Airway epithelial cell (primary cell): ENCODE measurements around the gene SLC14A1. TPM values are rescaled to one million over a fixed set of nuclear protein-coding genes. Genes with fewer than 3 reads are reported as not detected.

Experiments
- total RNA-seq: library from RNA; depleted of rRNA; stranded (reverse); fragments of >200 nt; gene quantifications from 2 replicates; pipeline ENCODE4 v1.2.3, GENCODE V29; 2015

SLC14A1 gene
- total RNA-seq = not detected in 2 replicates

DNA sequence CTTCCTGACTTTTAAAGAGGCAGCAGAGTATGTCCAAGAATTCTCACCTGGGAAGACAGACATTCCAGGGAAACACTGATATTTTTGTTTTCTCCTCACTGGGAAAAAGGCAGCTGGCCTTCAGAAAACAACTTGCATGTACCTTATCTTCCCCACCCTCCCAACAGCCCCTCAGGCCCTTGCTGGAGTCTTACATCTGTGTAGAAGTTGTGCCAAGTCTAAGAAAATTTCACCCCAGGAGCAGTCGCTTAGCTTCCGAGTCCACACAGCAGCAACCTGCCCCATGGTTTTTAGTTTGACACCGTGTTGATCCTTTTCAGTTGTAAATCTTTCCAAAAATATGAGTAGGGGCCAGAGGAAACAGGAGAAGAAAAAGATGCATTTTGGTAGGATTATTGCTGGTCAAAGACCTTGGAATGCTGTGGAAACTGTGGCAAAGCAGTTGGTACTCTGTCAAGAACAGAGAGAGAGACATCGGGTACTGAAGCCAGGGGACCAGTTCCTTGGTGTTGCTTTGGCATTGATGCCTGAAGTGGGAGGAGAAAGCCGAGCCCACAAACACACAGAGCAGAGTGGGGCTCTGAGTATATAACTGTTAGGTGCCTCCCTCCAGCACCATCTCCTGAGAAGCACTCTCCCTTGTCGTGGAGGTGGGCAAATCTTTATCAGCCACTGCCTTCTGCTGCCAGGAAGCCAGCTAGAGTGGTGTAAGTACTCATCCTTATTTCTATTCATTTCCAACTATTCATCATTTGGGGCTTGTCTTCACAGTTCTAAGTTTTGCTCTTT is at the start of gene SLC14A1:
TSS of gene SLC14A1 (plus strand) at position 615 of the 789 bp plus-strand sequence. CDS start 6,140 bp downstream, outside the sequence.

Other genes with a start within 250 kb of the SLC14A1 start
- not detected in 2 replicates for gene SLC14A2, start 108.7 kb upstream of the SLC14A1 start, total RNA-seq
- gene SIGLEC15, start 101.5 kb downstream of the SLC14A1 start, total RNA-seq = 0.07 TPM in 1 of 2 replicates, not detected in the other
- 6.7 and 12.4 TPM in 2 replicates for gene EPG5, start 243.1 kb downstream of the SLC14A1 start, total RNA-seq